ENCODE data around the gene SBSN.
"Not testable (repeated sequence)": the region's sequence is repeated elsewhere in the genome, so short reads cannot be mapped to it uniquely, and the experiment has no call there.

Gene SBSN

GRCh38 chr19:35500611-35501010 is 27.5 kb downstream of the SBSN start:
- DNase-seq = no peak

GRCh38 chr19:35498984-35499527 is 29.1 kb downstream of the SBSN start:
- DNase-seq = no peak

GRCh38 chr19:35498220-35498619 is 29.9 kb downstream of the SBSN start:
- no peak for DNase-seq

GRCh38 chr19:35497406-35497805 is 30.7 kb downstream of the SBSN start:
- no peak for DNase-seq

GRCh38 chr19:35495107-35496064 is 32.7 kb downstream of the SBSN start:
- DNase-seq = peak; percentile 17

- DNase-seq = no peak
These were observed 34.1 kb downstream of the SBSN start for GRCh38 chr19:35493971-35494370.

GRCh38 chr19:35491836-35492360 is 36.2 kb downstream of the SBSN start:
- DNase-seq = no peak

- no peak for DNase-seq
These were observed 37.7 kb downstream of the SBSN start, which contains the start of gene KRTDAP for GRCh38 chr19:35490364-35490763. KRTDAP (minus strand) TSS chr19:35490464; CDS start chr19:35490442, 22 bp downstream.

GRCh38 chr19:35488677-35489076 is 39.4 kb downstream of the SBSN start:
- DNase-seq = no peak

- no peak for DNase-seq
These were observed 40.4 kb downstream of the SBSN start for GRCh38 chr19:35487656-35488182.

GRCh38 chr19:35486268-35486708 is 41.8 kb downstream of the SBSN start:
- no peak for DNase-seq

- DNase-seq = no peak
These were observed 43.7 kb downstream of the SBSN start for GRCh38 chr19:35484252-35485036.

GRCh38 chr19:35483089-35483488 is 45.0 kb downstream of the SBSN start:
- no peak for DNase-seq

- DNase-seq = peak; percentile 52
These were observed 49.1 kb downstream of the SBSN start for GRCh38 chr19:35478794-35479677.

- DNase-seq = no peak
These were observed 52.0 kb downstream of the SBSN start for GRCh38 chr19:35476149-35476548.

GRCh38 chr19:35474594-35474993 is 53.5 kb downstream of the SBSN start:
- DNase-seq = not testable (repeated sequence)

- no peak for DNase-seq
These were observed 54.0 kb downstream of the SBSN start for GRCh38 chr19:35474104-35474503.

Measured in NCI-H2029 treated with DMSO at 0.1 percent for 48 hours (cell line).